GM18517 (cell line): ENCODE results near the gene GSTA3.
"Not testable (repeated sequence)": the region's sequence is repeated elsewhere in the genome, so short reads cannot be mapped to it uniquely, and the experiment has no call there.

Experiments
- ATAC-seq: cut with Tn5 transposase; IDR thresholded peaks from one replicate; pipeline ENCODE4 v1.9.1; 2021; ENCODE audit warnings: mild to moderate bottlenecking, moderate library complexity; ENCODE audit not compliant: unreplicated experiment

Gene GSTA3

DNA sequence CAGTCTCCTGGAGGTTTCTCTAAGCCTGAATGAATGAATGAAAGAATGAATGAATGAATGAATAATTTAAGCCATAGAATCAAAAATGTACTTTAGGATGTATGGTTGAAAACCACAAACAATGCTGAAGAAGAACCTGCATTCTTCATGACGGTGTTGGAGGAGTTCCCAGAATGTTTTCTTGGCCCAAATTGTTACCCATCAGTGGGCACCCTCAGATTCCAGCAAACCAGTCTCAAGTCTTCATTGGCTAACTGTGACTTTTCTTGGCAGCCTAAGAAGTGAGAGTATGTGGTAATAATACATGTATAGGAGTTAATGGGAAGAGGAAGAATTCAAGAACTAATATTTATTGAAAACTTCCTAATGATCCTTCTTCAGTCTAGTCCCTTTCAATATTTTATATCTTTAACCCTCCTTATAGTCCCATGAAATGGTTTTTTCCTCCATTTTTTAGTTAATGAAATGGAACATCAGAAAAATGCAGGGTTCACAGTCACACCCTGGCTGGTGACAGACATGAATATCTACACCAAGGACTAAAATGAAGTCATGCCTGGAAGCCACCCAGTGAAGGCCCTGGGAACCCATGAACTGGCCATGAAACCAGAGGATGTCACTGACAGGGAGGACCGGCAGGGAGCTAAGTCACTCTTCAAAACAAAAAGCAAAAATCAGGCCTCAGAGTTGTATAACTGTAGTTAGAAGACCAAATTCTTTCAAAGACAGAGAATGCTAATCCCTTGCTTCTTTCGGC lies 39.0 kb downstream of the GSTA3 start:
- ATAC-seq = not testable (repeated sequence)

DNA sequence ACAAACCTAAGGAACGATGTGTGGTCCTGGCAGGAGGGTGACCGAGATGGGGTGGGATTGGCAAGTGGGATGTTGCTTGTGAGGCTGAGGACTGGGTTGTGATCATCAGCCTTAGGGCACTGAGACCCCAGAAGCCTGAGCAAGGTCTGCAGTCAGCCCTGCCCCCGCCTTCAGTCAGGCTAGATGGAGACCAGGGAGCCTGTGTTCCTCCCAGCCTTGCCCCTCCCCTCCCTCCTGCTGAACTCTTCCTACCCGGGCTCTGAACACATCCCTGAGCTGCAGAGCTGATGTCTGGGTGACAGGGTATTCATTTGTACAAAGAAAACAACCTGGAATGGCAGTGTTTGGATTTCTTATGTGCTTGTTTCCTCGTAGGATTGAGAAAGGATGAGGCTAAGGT lies 40.6 kb downstream of the GSTA3 start:
- ATAC-seq = not testable (repeated sequence)

DNA sequence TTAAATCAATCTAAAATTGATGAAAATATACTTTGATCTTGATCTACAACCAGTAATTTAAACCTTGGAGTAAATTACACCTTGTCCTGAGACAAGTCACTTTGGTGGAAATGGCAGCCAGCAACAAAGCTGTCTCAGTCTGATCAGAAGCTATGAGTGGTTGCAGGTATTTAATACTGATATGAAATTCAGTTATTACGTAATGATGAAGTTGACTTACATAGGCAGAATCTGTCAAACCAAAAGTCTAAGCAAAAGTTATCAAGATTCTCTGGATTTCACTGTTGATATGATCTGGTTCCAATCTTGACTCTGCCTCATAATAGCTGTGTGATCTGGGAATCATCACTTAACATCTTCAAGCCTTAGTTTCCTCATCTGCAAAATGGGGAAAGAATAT lies 41.3 kb downstream of the GSTA3 start:
- no peak for ATAC-seq

DNA sequence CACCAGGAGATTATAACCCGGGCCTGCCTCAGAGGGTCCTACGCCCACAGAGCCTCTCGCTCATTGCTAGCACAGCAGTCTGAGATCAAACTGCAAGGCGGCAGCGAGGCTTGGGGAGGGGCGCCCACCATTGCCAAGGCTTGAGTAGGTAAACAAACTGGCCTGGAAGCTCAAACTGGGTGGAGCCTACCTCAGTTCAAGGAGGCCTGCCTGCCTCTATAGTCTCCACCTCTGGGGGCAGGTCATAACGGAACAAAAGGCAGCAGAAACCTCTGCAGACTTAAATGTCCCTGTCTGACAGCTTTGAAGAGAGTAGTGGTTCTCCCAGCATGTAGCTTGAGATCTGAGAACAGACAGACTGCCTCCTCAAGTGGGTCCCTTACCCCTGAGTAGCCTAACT lies 48.3 kb downstream of the GSTA3 start:
- ATAC-seq = not testable (repeated sequence)

DNA sequence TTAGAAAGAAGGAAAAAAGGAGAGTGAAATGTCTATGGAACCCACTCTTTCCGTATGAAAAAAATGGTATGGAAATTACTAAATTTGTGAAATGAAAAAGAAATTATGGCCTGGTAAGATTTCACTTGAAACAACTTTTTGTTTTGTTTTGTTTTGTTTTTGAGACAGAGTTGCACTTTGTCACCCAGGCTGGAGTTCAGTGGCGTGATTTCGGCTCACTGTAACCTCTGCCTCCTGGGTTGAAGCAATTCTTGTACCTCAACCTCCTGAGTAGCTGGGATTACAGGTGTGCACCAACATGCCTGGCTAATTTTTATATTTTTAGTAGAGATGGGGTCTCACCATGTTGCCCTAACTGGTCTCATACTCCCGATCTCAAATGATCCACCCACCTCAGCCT lies 51.1 kb downstream of the GSTA3 start:
- ATAC-seq = no peak

DNA sequence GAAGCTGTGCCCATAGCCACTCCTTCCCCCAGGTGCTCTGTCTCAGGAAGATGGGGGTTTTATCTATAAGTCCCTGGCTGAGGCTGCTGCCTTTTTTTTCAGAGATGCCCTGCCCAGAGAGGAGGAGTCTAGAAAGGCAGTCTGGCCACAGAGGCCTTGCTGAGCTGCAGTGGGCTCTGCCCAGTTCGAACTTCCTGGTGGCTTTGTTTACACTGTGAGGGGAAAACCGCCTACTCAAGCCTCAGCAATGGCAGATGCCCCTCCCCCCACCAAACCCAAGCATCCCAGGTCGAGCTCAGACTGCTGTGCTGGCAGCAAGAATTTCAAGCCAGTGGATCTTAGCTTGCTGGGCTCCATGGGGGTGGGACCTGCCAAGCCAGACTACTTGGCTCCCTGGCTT lies 53.4 kb downstream of the GSTA3 start:
- ATAC-seq = not testable (repeated sequence)

DNA sequence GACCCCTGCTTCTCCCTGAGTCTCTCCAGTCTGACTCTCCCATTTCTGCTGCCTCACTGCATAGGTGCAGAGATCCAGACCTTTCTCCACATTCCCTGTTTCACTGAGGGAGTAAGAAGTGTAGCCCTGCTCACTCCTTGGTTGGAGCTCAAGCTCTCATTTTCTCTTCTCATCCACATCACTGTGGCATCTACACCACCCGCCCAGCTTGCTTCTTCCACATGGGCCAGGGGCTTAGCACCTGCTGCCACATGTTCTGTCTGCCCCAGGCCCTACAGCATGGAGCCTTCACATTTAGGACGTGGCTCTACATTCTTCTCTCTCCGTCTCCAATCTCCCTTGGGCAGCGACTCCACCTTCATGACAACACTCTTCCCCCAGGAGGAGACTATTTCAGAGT lies 60.4 kb downstream of the GSTA3 start:
- ATAC-seq = no peak
